OCI-LY7 (cell line): ENCODE measurements around the gene LHFPL6. TPM values are rescaled to one million over a fixed set of nuclear protein-coding genes. Genes with fewer than 3 reads are reported as not detected.

Source experiments
- BruUV-seq: library from RNA; stranded (reverse); fragments of 400-500 nt; replicated peaks from 2 replicates; lab custom pipeline; 2021; lab: Mats Ljungman, UMichigan
- CTCF ChIA-PET: fragments of 300-600 bp; sonication (Branson Sonifier 250); formaldehyde crosslinking; loops from one replicate; lab custom pipeline; 2022; ENCODE audit warnings: antibody characterized with exemption; ENCODE audit not compliant: unreplicated experiment; lab: Charles Lee
- POLR2A ChIA-PET: fragments of 300-600 bp; sonication (Branson Sonifier 250); formaldehyde crosslinking; loops from one replicate; lab custom pipeline; 2022; ENCODE audit warnings: antibody characterized with exemption; lab: Charles Lee
- DNase-seq: peaks from one replicate; pipeline ENCODE4 v3.0.0-alpha.2; 2015; ENCODE audit warnings: low spot score
- H2AFZ ChIP-seq: fragments of 200-600 bp; sonication (generic), shearing (Covaris generic); 2 replicates; pipeline ENCODE4 v1.6.1; 2014; ENCODE audit warnings: mild to moderate bottlenecking, antibody characterized with exemption, low read length, moderate library complexity
- H3K27ac ChIP-seq: fragments of 200-600 bp; sonication (generic); 2 replicates; pipeline ENCODE4 v1.5.1; 2014; ENCODE audit warnings: mixed run types, low read depth, mild to moderate bottlenecking, moderate library complexity, low read length, inconsistent platforms; ENCODE audit not compliant: poor library complexity, severe bottlenecking
- H3K36me3 ChIP-seq: fragments of 200-600 bp; sonication (generic); 2 replicates; pipeline ENCODE4 v1.6.1; 2014; ENCODE audit warnings: mild to moderate bottlenecking, antibody characterized with exemption, low read length, moderate library complexity, mixed read lengths; ENCODE audit not compliant: insufficient read depth
- H3K4me1 ChIP-seq: fragments of 200-600 bp; sonication (generic); 2 replicates; pipeline ENCODE4 v1.5.1; 2014; ENCODE audit warnings: mild to moderate bottlenecking, low read length; ENCODE audit not compliant: insufficient read depth, poor library complexity, severe bottlenecking
- H3K4me2 ChIP-seq: fragments of 200-600 bp; sonication (generic); 2 replicates; pipeline ENCODE4 v1.6.1; 2014; ENCODE audit warnings: mild to moderate bottlenecking, low read length
- H3K4me3 ChIP-seq: fragments of 200-600 bp; sonication (generic); 2 replicates; pipeline ENCODE4 v1.5.1; 2014; ENCODE audit warnings: mild to moderate bottlenecking, low read depth, low read length; ENCODE audit not compliant: poor library complexity, severe bottlenecking
- H3K79me2 ChIP-seq: fragments of 200-600 bp; sonication (generic); 2 replicates; pipeline ENCODE4 v1.6.1; 2016; ENCODE audit warnings: low read depth, mild to moderate bottlenecking, low read length, moderate library complexity, mixed read lengths; ENCODE audit not compliant: insufficient read depth
- H3K9me2 ChIP-seq: fragments of 200-600 bp; sonication (generic); 2 replicates; pipeline ENCODE4 v1.6.1; 2016; ENCODE audit warnings: mild to moderate bottlenecking, low read length, mixed read lengths; ENCODE audit not compliant: insufficient read depth
- H3K9me3 ChIP-seq: fragments of 200-600 bp; sonication (generic); 2 replicates; pipeline ENCODE4 v1.6.1; 2014; ENCODE audit warnings: mild to moderate bottlenecking, mixed run types, low read length, mixed read lengths
- H4K20me1 ChIP-seq: fragments of 200-600 bp; sonication (generic); 2 replicates; pipeline ENCODE4 v1.6.1; 2014; ENCODE audit warnings: mild to moderate bottlenecking, antibody characterized with exemption, low read length, moderate library complexity, mixed read lengths; ENCODE audit not compliant: insufficient read depth
- CTCF ChIP-seq: fragments of 200-600 bp; sonication (generic); conservative IDR thresholded peaks from 2 replicates; pipeline ENCODE4 v1.5.1; 2014; ENCODE audit warnings: mild to moderate bottlenecking, antibody characterized with exemption, low read length, moderate library complexity, mixed read lengths
- EZH2phosphoT487 ChIP-seq: fragments of 200-600 bp; sonication (generic); IDR thresholded peaks from 2 replicates; pipeline ENCODE4 v1.6.1; 2018; ENCODE audit warnings: low read depth, borderline replicate concordance, mild to moderate bottlenecking, mixed run types, antibody characterized with exemption, low read length, moderate library complexity, mixed read lengths
- intact Hi-C: fragments of 100-400 bp; cut with micrococcal nuclease; formaldehyde crosslinking; loops from one replicate; pipeline ENCODE4 v1.10.0; 2022; ENCODE audit not compliant: unreplicated experiment
- total RNA-seq, 2 experiments: library from RNA; depleted of rRNA in 1 of 2; stranded (reverse); fragments of >200 nt in 1 of 2; shearing (Covaris generic) in 1 of 2; gene quantifications; 2 replicates each; pipeline ENCODE4 v1.2.3, GENCODE V29; 2014 to 2022

Gene LHFPL6
- total RNA-seq, 2 experiments from 2014 or later = 15.1 to 27.7 TPM

GRCh38 chr13:39401046-39401705 is 201.8 kb downstream of the LHFPL6 start:
- intact Hi-C loops = no loop called here
- no peak overlapping the region for H3K4me3 ChIP-seq
- H4K20me1 ChIP-seq = no peaks in the 10 kb centered on the region; the same call in 1 of the 2 replicates
- no peak overlapping the region for H3K4me2 ChIP-seq
- TF ChIP-seq EZH2phosphoT487 (no peak), CTCF (no peak)
- BruUV-seq = no TSS peak
- no peaks in the 10 kb centered on the region for H3K4me1 ChIP-seq
- no peaks in the 10 kb centered on the region for H3K79me2 ChIP-seq
- no peaks in the 10 kb centered on the region for H3K9me2 ChIP-seq
- DNase-seq = no peak
- ChIA-PET POLR2A (no interaction called here), CTCF (no interaction called here)
- H3K9me3 ChIP-seq = no peaks in the 10 kb centered on the region
- H3K36me3 ChIP-seq = no peaks in the 10 kb centered on the region
- H2AFZ ChIP-seq = no peak overlapping the region
- no peak overlapping the region for H3K27ac ChIP-seq

- H3K4me1 ChIP-seq = no peaks in the 10 kb centered on the region
- no peaks in the 10 kb centered on the region for H4K20me1 ChIP-seq
- H3K36me3 ChIP-seq = no peaks in the 10 kb centered on the region
- no peaks in the 10 kb centered on the region for H3K9me3 ChIP-seq
- H3K4me3 ChIP-seq = no peak overlapping the region
- no peak overlapping the region for H2AFZ ChIP-seq
- no peaks in the 10 kb centered on the region for H3K79me2 ChIP-seq
- ChIA-PET CTCF (no interaction called here), POLR2A (no interaction called here)
- H3K4me2 ChIP-seq = no peak overlapping the region
- TF ChIP-seq CTCF = no peak
- TF ChIP-seq EZH2phosphoT487 = no peak
- BruUV-seq = no TSS peak
- H3K9me2 ChIP-seq = no peaks in the 10 kb centered on the region
- intact Hi-C loops = no loop called here
- no peak for DNase-seq
- no peak overlapping the region for H3K27ac ChIP-seq
These were observed 203.9 kb downstream of the LHFPL6 start for GRCh38 chr13:39399102-39399501.

- Histone ChIP-seq H2AFZ (no peak overlapping the region), H3K79me2 (no peaks in the 10 kb centered on the region), H3K27ac (no peak overlapping the region), H3K9me3 (no peaks in the 10 kb centered on the region), H3K4me1 (no peaks in the 10 kb centered on the region), H3K9me2 (no peaks in the 10 kb centered on the region), H4K20me1 (no peaks in the 10 kb centered on the region), H3K36me3 (no peaks in the 10 kb centered on the region), H3K4me2 (no peak overlapping the region), H3K4me3 (no peak overlapping the region)
- ChIA-PET CTCF (no interaction called here), POLR2A (interaction anchor here (0.6 to 1.3 kb wide), 2 partner anchors 14 to 475 kb away, joined by 3 to 4 read pairs; no protein-coding TSS in a partner anchor)
- intact Hi-C loops = no loop called here
- no peak for TF ChIP-seq CTCF
- no peak for TF ChIP-seq EZH2phosphoT487
- no peak for DNase-seq
- no TSS peak for BruUV-seq
These were observed 205.1 kb downstream of the LHFPL6 start for GRCh38 chr13:39397896-39398265.
